Lower leg skin (tissue), 3 donors: ENCODE measurements around the gene RNF13.
"Not testable (repeated sequence)": the region's sequence is repeated elsewhere in the genome, so short reads cannot be mapped to it uniquely, and the experiment has no call there.

ENCODE experiments used
- CTCF ChIP-seq, 3 donors: fragments of 450-650 bp; IDR thresholded peaks; one replicate each; pipeline ENCODE4 v1.5.1; 2016; ENCODE audit warnings: antibody characterized with exemption in 3 of 3, mild to moderate bottlenecking in 3 of 3, moderate library complexity in 2 of 3
- POLR2A ChIP-seq, 2 donors: fragments of 450-650 bp; IDR thresholded peaks; one replicate each; pipeline ENCODE4 v1.6.1; 2016 to 2017; ENCODE audit warnings: antibody characterized with exemption in 2 of 2, mild to moderate bottlenecking in 1 of 2, moderate library complexity in 1 of 2

- not testable (repeated sequence) for TF ChIP-seq CTCF, POLR2A (IDR thresholded peaks at IDR 0.05)
Observed at GRCh38 chr3:149943966-149944365, 131.0 kb downstream of the RNF13 start.
